ENCODE results near the gene TBC1D19. TPM values are rescaled to one million over a fixed set of nuclear protein-coding genes. Genes with fewer than 3 reads are reported as not detected.

The TBC1D19 gene
- total RNA-seq, 1 experiment from 2014 or later: 12.8 TPM

- ChIA-PET POLR2A (ENCODE audit: unreplicated experiment) (no interaction called here), CTCF (no interaction called here)
- no peaks in the 10 kb centered on the region for H4K20me1 ChIP-seq (ENCODE audit: insufficient read depth)
- no peak overlapping the region for H2AFZ ChIP-seq
- H3F3A ChIP-seq (ENCODE audit: insufficient read depth, low read depth): 0 out of 2 replicates have a peak, but pooled peaks cover under 1% of the 10 kb centered on the region
- H3K4me1 ChIP-seq (replicated peaks; ENCODE audit: insufficient read depth): peaks cover 5% of the 10 kb centered on the region
- intact Hi-C loops (cut with micrococcal nuclease; ENCODE audit: unreplicated experiment): no loop called here
- no TSS peak for BruUV-seq (replicated peaks)
- H3K27ac ChIP-seq: no peak overlapping the region
- no peak for TF ChIP-seq EZH2 (IDR thresholded peaks at IDR 0.05; ENCODE audit: low read depth)
- no peak for TF ChIP-seq CTCF (conservative IDR thresholded peaks at IDR 0.05)
- no peaks in the 10 kb centered on the region for H3K79me2 ChIP-seq (ENCODE audit: low read depth)
- H3K9me2 ChIP-seq (ENCODE audit: insufficient read depth): no peaks in the 10 kb centered on the region
- no peak for DNase-seq
- no peaks in the 10 kb centered on the region for H3K9me3 ChIP-seq (ENCODE audit: insufficient read depth, low read depth)
- H3K27me3 ChIP-seq (ENCODE audit: insufficient read depth, low read depth): no peaks in the 10 kb centered on the region
- H3K4me2 ChIP-seq: no peak overlapping the region
- no peak overlapping the region for H3K4me3 ChIP-seq
- H3K36me3 ChIP-seq (ENCODE audit: low read depth): no peaks in the 10 kb centered on the region
Observed at GRCh38 chr4:26782168-26782829, 198.4 kb downstream of the TBC1D19 start.

GRCh38 chr4:26782830-26783202, 198.9 kb downstream of the TBC1D19 start:
- Histone ChIP-seq H3K27ac (no peak overlapping the region), H2AFZ (no peak overlapping the region)

GRCh38 chr4:26784207-26784865, 200.5 kb downstream of the TBC1D19 start:
- no peaks in the 10 kb centered on the region for H3K36me3 ChIP-seq (ENCODE audit: low read depth)
- CTCF ChIA-PET: no interaction called here
- no peak overlapping the region for H3K4me3 ChIP-seq
- no peaks in the 10 kb centered on the region for H3K9me2 ChIP-seq (ENCODE audit: insufficient read depth)
- POLR2A ChIA-PET (ENCODE audit: unreplicated experiment): no interaction called here
- 0 out of 2 replicates have a peak, but pooled peaks cover 8% of the 10 kb centered on the region for H3F3A ChIP-seq (ENCODE audit: insufficient read depth, low read depth)
- intact Hi-C loops (cut with micrococcal nuclease; ENCODE audit: unreplicated experiment): no loop called here
- H3K4me2 ChIP-seq: no peak overlapping the region
- DNase-seq: no peak
- BruUV-seq (replicated peaks): no TSS peak
- no peak overlapping the region for H3K27ac ChIP-seq
- H3K9me3 ChIP-seq (ENCODE audit: insufficient read depth, low read depth): no peaks in the 10 kb centered on the region
- no peaks in the 10 kb centered on the region for H3K79me2 ChIP-seq (ENCODE audit: low read depth)
- H3K4me1 ChIP-seq (replicated peaks; ENCODE audit: insufficient read depth): peaks cover 20% of the 10 kb centered on the region
- H2AFZ ChIP-seq: no peak overlapping the region
- H4K20me1 ChIP-seq (ENCODE audit: insufficient read depth): no peaks in the 10 kb centered on the region
- no peaks in the 10 kb centered on the region for H3K27me3 ChIP-seq (ENCODE audit: insufficient read depth, low read depth)
- TF ChIP-seq CTCF (conservative IDR thresholded peaks at IDR 0.05) (no peak), EZH2 (IDR thresholded peaks at IDR 0.05; ENCODE audit: low read depth) (no peak)

More at GRCh38 chr4:26782830-26783202, 198.9 kb downstream of the TBC1D19 start:
- TF ChIP-seq EZH2 (IDR thresholded peaks at IDR 0.05; ENCODE audit: low read depth) (no peak), CTCF (conservative IDR thresholded peaks at IDR 0.05) (no peak)
- H3K27me3 ChIP-seq (ENCODE audit: insufficient read depth, low read depth): no peaks in the 10 kb centered on the region
- H3K4me2 ChIP-seq: no peak overlapping the region
- H3K9me2 ChIP-seq (ENCODE audit: insufficient read depth): no peaks in the 10 kb centered on the region
- ChIA-PET CTCF (no interaction called here), POLR2A (ENCODE audit: unreplicated experiment) (no interaction called here)
- H4K20me1 ChIP-seq (ENCODE audit: insufficient read depth): no peaks in the 10 kb centered on the region
- 0 out of 2 replicates have a peak, but pooled peaks cover 5% of the 10 kb centered on the region for H3F3A ChIP-seq (ENCODE audit: insufficient read depth, low read depth)
- intact Hi-C loops (cut with micrococcal nuclease; ENCODE audit: unreplicated experiment): no loop called here
- H3K9me3 ChIP-seq (ENCODE audit: insufficient read depth, low read depth): no peaks in the 10 kb centered on the region
- no peaks in the 10 kb centered on the region for H3K36me3 ChIP-seq (ENCODE audit: low read depth)
- no peak for DNase-seq
- H3K79me2 ChIP-seq (ENCODE audit: low read depth): no peaks in the 10 kb centered on the region
- peaks cover 10% of the 10 kb centered on the region for H3K4me1 ChIP-seq (replicated peaks; ENCODE audit: insufficient read depth)
- no TSS peak for BruUV-seq (replicated peaks)
- H3K4me3 ChIP-seq: no peak overlapping the region
